Measurements from ENCODE around the gene VPS35.

The VPS35 gene

GRCh38 chr16:46688654-46689364, at the start of gene VPS35:
TSS of gene VPS35 (minus strand) at chr16:46689178. CDS start at chr16:46689133, 45 bp downstream.
- peak; percentile 99 for DNase-seq (ENCODE audit: low spot score)

- no peak for DNase-seq (ENCODE audit: low spot score)
Measured at GRCh38 chr16:46737621-46738214, 48.7 kb upstream of the VPS35 start.

DNA sequence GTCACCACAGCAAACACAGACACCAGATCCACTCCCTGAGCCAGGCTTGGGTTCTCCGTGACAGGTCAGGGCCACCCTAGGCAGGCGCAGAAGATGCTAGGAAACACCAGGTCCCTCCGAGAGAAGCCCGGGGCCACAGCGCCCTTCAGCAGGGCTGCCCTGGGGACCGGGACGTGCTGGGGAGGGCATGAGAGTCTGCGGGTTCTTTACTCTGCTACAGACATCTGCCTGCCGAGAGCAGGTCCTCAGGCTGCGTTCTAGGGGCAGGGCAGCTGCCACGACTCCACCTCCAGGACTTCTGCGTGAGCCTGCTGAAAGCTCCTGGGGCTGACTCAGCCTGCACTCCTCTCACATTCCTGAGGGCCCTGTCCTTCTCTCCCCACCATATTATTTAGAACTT, 47.7 kb upstream of the VPS35 start:
- DNase-seq (ENCODE audit: low spot score), result no peak

GRCh38 chr16:46733319-46733830, 44.4 kb upstream of the VPS35 start:
- DNase-seq (ENCODE audit: low spot score), result no peak

- DNase-seq (ENCODE audit: low spot score), result no peak
Measured at GRCh38 chr16:46732561-46732960, 43.6 kb upstream of the VPS35 start.

DNA sequence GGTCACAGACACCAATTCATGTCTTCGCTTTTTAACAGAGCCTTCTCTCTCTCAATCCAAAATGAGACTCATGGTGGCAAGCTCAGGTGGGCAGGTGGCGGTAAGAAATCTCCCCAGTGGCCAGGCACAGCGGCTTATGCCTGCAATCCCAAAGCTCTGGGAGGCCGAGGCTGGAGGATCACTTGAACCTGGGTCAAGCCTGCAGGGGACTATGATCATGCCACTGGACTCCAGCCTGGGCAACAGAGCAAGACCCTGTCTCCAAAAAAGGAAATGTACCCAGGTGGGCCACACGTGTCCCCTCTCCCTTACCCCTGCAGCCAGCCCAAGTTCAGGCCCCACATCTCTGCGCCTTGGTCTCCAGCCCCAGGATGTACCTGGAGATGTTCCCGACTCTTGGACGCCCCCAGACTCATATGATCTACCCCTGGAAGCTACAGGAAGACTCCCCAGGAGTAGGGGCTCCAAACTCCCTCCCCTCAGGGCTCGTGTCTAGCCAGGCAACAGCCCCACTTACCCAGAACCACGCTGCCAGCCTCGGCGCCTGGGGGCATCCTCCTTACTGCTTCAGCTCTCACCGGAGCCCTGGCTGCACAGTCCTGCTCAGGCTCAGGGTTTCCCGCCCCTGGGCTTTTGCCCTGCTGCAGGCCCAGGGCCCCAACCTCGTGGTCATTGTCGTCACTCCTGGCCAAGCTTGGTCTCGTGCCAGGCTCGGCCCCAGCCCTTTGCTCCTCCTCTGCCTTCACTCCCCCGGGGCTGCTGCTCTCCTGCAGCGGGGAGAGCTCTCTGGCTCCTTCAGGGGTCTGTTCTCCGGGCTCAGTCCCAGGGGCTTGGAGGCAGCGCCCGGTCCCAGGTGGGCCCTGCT, 42.9 kb upstream of the VPS35 start:
- no peak for DNase-seq (ENCODE audit: low spot score)

- DNase-seq (ENCODE audit: low spot score), result no peak
Measured at GRCh38 chr16:46730801-46731690, 42.1 kb upstream of the VPS35 start.

DNA sequence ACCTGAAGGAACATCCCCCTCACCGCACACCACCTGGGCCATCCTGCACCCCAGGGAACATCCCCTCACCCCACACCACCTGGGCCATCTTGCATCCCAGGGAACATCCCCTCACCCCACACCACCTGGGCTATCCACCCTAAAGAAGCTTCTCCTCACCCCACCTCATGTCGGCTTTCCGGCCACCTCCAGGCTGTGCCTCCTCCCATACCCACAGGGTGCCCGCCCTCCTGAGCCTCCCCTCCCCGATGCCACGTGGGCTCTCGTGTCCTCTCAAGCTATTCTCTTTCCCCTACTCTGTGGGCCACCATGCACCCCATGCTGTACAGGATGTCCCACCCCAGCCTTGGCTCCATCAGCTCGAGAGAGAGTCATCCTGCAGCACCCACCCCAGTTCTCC, 41.1 kb upstream of the VPS35 start:
- DNase-seq (ENCODE audit: low spot score), result no peak

- DNase-seq (ENCODE audit: low spot score), result no peak
Measured at GRCh38 chr16:46729326-46729995, 40.5 kb upstream of the VPS35 start.

- no peak for DNase-seq (ENCODE audit: low spot score)
Measured at GRCh38 chr16:46728806-46729205, 39.8 kb upstream of the VPS35 start.

DNA sequence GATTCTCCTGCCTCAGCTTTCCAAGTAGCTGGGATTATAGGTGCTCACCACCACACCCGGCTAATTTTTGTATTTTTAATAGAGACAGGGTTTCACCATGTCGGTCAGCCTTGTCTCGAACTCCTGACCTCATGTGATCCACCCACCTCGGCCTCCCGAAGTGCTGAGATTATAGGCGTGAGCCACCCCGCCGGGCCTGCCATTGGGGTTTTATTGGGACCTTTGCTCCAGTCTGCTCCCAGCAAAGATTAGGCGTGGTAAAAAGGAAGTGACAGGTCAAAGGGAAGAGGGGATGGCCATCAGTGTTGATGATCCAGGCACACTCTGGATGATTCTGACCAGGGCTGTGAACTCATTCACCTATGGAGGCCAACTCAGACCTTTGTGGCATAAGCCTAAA, 38.7 kb upstream of the VPS35 start:
- no peak for DNase-seq (ENCODE audit: low spot score)

DNA sequence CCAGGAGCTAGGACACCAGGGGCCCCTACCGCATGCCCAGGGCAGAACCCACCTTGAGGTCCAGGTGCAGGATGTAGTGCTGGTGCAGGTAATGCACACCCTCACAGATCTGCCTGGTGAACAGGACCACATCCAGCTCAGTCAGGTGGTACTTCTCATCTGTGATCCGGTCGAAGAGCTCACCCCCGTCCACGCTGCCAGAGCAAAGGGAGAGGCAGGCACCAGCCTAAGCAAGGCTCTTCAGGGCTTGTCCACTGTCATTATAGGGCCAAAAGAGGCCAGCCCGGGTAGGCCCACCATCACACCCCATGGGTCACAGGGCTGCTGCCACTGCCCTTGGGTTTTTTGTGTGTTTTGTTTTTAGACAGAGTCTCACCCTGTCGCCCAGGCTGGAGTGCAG, 38.2 kb upstream of the VPS35 start:
- DNase-seq (ENCODE audit: low spot score), result no peak

GRCh38 chr16:46721885-46722284, 32.9 kb upstream of the VPS35 start:
- DNase-seq (ENCODE audit: low spot score), result no peak

- no peak for DNase-seq (ENCODE audit: low spot score)
Measured at GRCh38 chr16:46720619-46721018, 31.6 kb upstream of the VPS35 start.

DNA sequence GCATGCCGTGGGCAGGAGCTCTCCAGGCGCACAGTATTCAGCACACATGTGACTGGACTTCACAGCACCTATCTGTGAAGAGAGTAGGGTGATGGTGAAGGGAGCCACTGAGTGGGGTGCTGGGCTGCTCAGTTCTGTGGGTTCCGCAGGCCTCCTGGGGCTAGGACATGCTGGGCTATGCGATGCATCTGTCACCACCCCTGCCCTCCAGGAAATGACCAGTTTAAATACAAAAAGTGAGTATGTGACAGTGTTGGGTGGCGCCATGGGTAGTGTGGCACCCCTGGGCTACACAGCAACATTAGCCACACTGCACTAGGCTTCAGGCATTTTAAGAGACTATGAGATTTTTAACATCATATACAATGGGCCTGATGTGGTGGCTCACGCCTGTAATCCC, 30.6 kb upstream of the VPS35 start:
- DNase-seq (ENCODE audit: low spot score), result no peak

DNA sequence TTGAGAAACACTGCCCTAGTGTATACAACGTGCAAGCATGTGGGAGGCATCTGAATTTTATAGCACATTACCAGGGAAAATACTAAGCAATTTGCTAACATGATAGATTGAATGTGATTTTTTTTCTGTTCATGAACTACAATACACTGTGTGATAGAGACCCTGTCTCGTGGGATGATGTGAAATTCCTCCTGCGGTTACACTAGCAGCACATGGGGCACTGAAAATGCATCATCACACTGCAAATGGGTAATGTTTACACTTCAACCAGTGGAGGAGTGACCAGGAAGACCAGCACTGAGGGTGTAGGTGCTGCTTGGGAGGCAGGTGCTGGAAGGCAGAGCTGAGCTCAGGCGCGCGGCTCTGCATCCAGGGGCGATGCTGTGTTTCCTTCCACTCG, 29.2 kb upstream of the VPS35 start:
- DNase-seq (ENCODE audit: low spot score), result no peak

GRCh38 chr16:46717692-46718091, 28.7 kb upstream of the VPS35 start:
- no peak for DNase-seq (ENCODE audit: low spot score)

GRCh38 chr16:46715769-46716305, 26.9 kb upstream of the VPS35 start:
- no peak for DNase-seq (ENCODE audit: low spot score)

DNA sequence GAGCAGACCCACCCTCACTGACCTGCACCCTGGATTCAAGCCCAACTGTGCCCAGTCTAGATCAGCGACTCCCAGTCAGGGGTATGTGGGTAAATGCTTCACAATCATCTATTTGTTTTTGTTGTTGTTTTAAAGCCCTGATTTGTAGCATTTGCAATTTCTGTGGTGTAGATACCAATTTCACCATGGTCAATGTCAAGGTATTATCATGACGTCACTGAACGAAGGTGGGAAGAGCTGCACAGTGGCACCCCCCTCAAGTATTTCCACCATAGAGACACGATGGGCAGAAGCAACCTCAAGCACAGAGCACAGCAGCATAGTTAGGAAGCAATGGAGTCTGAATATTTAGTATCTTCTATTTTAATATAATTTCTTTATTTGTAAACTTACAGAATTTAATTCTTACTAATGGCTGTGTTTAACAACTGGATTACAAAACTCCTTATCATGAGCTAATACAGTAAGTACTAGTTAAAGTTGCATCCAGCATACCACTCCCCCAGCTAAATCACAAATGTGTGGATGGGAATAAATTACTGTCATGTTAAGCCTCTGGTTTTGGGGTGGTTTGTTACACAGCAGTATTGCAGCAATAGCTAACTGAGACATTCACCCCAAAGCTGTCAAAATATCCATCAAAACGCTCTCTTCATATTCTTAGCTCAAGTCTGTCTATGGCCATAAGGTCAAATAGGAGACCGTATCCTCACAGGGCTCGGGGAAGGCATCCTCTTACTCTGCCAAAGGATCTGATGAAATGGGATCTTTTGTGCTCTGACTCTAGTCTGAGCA, 26.0 kb upstream of the VPS35 start:
- DNase-seq (ENCODE audit: low spot score), result no peak

DNA sequence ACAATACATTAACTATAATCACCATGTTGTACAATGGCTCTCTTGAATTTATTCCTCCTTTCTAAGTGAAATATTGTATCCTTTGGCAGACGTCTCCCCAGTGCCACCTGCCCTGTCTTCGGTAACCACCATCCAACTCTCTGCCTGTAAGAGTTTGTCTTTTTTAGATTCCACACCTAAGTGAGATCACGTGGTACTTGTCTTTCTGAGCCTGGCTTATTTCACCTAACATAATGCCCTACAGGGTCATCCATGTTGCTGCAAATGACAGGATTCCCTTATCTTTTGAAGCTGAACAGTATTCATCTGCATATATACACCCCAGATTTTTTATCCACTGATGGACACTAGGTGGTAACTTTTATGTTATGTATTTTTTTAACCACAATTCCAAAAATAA, 24.7 kb upstream of the VPS35 start:
- no peak for DNase-seq (ENCODE audit: low spot score)

Measured in RKO (cell line).